ENCODE results near the gene PAQR4.
"Not testable (repeated sequence)": the region's sequence is repeated elsewhere in the genome, so short reads cannot be mapped to it uniquely, and the experiment has no call there.

PAQR4 gene

DNA sequence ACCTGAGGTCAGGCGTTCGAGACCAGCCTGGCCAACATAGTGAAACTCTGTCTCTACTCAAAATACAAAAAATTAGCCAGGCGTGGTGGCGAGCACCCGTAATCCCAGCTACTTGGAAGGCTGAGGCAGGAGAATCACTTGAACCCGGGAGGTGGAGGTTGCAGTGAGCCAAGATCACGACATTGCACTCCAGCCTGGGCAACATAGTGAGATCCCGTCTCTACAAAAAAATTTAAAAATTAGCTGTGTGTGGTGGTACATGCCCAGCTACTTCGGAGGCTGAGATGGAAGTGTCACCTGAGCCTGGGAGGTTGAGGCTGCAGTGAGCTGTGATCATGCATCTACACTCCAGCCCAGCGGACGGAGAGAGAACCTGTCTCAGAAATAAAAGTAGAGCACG, 25.4 kb upstream of the PAQR4 start:
- DNase-seq (ENCODE audit: low read depth in 2 of 3, low spot score in 1 of 3): not testable (repeated sequence)

DNA sequence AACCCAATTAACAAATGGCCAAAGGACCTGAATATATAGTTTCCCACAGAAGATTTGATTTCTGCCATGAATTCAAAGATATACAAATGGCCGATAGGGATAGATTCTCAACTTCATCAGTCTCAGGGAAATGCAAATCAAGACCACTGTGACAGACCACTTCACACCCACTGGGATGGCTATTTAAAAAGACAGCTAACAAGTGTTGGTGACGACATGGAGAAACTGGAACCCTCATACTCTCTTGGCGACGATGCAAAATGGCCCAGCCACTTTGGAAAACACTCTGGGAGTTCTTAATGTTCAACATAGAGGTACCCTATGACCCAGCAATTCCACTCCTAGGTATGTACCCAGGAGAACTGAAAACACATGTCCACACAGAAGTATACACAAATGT, 22.5 kb upstream of the PAQR4 start:
- DNase-seq (ENCODE audit: low read depth in 2 of 3, low spot score in 1 of 3): no peak

DNA sequence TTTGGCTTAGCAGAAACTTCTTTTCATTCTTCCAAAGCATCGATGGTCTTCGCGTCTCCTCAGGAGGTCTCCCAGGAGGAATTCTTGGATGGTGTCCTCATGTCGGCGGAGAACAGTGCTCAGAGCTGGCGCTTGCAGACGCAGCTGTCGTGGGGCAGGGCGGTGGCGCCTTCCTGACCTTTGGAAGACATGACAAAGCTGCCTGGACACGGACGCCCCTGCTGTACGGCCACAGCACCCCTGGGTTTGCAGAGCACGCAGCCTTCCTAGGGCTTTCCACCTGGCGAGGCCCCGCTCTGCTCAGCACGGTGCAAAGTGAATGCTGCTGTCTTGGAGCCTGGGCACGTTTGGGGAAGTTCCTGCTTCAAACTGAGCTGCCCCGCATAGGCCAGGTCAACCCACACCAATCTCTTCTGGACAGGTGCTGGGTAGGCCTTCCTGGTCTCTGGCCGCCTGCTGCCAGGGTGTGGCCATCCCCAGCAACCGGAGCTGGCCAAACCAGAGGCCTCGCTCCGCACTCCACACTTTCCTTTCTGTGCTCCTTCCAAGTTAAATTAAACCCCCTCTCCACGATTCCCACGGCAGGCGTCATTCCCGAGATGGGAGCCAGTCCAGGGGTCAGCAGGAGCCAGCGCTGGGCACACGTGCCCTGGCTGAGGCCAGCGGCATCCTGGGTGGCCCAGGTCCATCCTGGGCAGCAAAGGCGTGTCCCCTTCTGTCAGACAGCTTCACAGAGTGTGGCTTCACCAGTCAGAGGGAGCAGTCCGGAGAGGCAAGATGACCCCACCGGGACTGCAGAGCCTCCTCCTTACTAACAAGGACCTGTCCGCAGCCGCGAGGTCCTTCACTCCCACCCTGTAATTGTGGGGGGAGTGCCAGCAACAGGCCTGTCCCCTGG, 20.1 kb upstream of the PAQR4 start:
- no peak for DNase-seq (ENCODE audit: low read depth in 2 of 3, low spot score in 1 of 3)

DNA sequence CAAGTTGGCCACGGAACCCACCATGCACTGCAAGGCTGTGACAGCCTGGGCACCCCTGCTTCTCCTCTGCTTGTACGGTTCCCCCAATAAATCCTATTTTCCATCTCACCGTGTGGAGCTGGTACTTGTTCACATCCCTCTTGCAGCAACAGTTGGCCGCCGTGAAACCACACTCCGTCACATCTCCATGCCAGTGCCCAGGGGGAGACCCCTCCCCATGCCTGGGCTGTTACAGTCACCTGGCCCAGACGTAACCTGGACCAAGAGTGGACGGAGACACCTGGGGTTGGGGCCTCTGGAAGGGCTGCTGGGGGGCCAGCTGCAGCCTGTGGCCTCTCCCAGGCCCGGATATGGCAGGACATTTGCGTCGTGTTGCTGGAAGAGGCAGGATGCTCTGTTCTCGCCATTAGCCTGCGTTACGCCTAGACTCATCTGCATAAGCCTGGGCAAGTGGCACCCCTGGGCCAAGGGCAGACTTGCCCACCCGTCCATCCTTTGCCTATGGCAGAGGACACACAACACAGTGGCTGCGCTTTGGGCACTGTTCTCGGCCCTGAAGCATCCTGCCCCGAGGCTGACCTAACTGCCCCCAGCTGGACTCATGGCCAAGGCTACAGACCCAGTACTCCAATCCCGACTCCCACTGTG, 19.3 kb upstream of the PAQR4 start:
- no peak for DNase-seq (ENCODE audit: low read depth in 2 of 3, low spot score in 1 of 3)

DNA sequence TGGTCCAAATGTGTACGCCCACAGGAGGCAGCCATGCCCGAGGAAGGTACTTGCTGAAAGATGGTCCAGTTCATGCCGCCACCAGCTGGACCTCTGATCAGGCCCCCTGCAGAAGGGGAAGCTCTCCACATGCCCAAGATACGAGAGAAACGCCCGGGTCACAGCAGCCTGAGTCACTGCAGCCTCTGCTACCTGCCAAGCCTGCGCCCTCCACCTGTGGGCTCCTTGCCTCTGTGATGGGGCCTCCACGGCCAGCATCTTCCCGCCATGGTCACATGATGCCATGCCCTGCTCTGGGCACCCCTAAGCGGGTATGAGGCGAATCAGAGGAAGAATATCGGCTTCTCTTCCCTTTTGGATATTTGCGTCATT, 18.8 kb upstream of the PAQR4 start:
- DNase-seq (ENCODE audit: low read depth in 2 of 3, low spot score in 1 of 3): no peak

DNA sequence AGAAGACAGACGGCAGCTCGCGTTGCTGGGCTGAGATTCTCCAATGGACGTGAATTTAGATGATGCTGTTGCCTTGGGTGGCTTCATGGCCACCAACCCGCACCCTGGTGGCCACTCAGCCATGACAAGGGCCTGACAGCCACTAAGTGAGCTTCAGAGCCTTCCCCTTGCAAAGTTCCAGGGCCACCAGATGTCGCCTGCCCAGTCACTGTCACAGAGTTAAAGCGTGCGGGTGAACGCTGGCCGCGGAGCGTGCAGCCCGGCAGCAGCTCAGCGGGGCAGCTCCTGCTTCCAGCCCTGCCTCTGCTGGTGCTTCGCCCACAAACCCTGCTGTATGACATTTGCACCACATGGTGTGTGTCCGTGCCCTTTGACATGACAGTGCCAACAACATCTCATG, 18.4 kb upstream of the PAQR4 start:
- DNase-seq (ENCODE audit: low read depth in 2 of 3, low spot score in 1 of 3): no peak

DNA sequence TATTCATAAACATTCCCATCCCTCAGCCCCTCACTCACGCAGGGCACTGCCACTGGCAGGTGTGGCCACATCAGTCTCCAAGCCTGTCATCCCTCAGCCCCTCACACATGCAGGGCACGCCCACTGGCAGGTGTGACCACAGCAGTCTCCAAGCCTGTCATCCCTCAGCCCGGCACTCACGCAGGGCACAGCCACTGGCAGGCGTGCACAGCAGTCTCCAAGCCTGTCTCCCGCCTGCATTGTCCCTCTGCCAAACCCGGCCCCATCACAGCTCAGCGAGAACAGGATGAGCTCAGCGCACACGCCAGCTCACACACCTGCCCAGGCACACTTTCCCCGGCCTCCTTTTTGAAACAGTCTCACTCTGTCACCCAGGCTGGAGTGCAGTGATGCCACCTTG, 16.5 kb upstream of the PAQR4 start:
- DNase-seq (ENCODE audit: low read depth in 2 of 3, low spot score in 1 of 3): no peak

DNA sequence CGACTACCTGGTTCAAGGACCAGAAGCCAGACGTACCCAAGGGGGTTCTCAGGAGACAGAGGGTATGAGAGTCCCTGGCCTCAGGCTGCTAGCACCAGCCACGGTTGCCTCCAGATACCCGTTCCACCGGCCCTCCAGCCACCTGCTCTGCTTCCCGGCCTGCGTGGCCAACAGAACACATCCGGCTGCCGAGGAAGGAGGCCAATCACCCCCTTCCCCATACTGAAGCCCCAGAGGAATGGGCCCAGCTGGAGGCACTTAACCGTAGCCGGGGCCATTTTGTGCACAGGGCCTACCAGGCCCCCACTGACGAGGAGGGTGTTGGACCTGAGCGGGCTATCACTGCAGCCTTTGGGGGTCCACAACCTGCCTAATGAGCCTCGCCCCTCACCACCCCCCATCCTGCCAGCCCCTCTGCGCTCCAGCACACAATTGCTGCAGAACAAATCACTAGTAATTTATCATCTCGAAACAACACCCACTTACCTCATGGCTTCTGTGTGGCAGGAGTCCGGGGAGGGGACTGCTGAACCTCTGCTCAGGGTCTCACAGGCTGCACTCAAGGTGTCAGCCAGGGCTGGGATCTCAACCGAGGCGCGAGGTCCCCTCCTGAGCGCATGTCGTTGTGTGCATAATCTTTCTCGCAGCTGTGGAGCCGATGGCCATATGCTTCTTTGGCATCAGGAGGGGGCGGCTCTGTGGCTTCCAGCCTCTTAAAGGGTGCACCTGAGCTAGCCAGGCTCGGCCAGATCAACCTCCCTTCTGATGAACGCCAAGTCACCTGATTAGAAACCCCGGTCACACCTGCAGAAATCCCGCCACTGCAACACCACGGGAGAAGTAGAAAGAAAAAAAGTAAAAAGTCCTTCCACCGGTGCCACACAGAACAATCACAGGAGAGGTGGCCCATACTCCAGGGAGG, 15.2 kb upstream of the PAQR4 start:
- no peak for DNase-seq (ENCODE audit: low read depth in 2 of 3, low spot score in 1 of 3)

DNA sequence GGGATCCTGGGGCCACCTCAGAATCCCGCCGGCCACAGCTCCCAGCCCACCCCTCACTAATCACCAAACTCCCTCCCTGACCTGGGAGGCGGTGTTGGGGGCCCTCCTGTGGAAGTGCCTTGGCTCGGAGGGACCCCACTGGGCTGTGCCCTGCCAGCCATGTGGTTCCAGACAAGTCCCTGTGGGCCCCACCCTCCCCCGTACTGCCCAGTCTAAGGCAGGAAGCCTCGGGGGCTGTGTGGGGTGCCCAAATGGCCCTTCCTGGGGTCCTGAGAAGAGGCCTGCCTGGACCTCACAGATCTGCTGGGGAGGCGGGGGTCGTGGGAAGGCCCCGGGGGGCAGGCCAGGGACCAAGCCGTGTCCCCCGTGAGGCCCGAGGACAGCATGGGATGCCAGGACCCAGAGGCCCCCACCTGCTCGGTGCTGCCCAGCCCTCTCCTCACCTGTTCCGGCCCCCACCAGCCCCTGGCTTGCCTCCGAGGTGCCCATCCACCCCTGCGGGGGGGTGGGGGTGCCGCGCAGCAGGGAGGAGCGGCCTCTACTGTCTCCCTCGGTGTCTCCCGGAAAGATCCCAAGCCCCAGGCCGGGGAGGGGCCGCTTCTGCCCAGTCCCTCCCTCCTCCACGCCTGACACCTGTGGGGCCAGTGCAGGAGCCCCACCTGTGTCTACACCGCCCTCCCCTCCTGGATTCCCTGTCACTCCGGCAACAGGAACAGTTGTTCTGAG, 14.3 kb upstream of the PAQR4 start:
- no peak for DNase-seq (ENCODE audit: low read depth in 2 of 3, low spot score in 1 of 3)

DNA sequence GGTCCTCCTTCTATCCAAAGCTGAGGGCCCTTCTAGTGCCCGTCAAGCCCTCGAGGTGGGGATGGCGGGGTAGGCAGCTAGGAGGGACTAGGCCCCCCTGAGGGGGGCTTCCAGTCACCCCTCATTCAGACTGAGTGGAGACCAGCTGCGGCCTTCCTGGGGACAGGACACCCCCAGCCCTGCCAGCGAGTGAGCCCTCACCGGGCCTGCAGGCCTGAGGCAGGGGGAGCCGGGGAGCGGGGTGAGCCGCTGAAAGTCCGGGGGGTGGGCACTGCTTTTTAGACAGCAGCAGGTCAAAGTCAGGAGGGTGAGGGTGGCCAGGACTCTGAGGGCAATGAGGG, 13.7 kb upstream of the PAQR4 start:
- DNase-seq (ENCODE audit: low read depth in 2 of 3, low spot score in 1 of 3): no peak

DNA sequence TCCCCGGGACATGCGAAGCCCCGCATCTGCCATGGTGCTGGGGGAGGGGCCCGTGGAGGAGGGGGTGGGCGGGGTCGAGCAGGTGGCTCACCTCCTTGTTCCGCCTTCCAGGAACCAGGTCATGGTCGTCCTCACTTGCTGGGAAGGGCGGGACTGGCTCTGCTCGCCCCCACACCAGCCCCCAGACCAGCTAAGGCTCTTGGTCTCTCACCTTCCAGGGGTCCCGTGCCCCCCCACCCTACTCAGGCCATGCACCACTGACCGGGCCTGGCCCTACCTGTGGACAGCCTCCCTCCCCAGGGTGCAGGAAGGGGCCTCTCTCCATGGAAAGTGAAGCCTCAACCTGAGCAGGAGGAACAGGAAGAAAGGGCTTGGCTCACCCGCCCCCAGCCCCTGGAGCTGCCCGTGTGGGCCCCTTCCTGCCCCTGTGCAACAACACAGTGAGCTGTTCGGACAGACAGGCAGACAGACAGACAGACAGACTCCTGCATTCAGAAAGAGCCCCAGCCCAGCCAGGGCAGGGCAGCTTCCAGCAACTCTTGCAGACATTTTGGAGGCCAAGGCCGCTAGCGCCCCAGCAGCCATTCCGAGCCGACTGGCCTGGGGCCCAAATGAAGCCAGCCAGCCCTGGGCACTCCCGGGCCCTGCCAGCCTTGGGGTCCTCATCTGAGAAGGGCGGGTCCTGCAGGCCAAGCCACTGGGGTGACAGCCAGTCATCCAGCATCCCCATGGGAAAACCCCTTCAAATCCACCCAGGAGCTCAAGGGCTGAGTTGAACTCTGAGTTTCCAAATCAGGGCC, 13.2 kb upstream of the PAQR4 start:
- no peak for DNase-seq (ENCODE audit: low read depth in 2 of 3, low spot score in 1 of 3)

DNA sequence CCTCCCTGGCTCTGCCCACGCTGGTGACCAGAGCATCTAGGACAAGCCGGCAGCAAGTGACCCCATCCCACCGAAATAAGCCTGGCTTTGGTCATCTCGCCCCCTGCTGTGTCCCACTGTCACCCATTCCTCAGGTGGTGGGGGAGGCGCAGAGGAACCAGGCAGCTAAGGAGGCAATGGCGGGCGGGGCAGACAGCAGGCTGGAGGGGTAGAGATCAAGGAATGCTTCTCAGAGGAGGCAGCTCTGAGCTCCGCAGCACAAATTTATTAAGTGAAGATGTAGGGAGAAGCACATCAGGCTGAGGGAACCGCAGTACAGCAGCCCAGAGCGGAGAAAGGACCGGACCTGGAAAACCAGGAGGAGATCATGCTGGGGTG, 12.6 kb upstream of the PAQR4 start:
- DNase-seq (ENCODE audit: low read depth in 2 of 3, low spot score in 1 of 3): no peak

DNA sequence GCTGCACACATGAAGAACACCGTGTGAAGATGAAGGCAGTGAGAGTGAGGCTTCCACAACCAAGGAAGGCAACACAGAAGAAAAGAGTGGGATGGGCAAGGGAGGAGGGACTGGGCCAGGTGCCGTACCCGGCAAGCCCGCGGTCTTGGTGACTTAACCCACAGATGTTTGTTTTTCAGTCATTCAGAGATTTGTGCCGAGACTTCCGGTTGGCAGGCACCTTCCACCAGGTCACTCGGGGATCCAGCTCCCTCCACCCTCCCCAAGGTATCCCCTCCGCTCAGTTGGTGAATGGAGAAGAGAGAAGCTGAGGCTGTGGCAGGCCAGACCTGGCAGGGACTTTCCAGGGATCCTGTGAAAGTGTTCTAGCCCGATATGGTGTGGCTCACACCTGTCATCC, 9.9 kb upstream of the PAQR4 start:
- no peak for DNase-seq (ENCODE audit: low read depth in 2 of 3, low spot score in 1 of 3)

DNA sequence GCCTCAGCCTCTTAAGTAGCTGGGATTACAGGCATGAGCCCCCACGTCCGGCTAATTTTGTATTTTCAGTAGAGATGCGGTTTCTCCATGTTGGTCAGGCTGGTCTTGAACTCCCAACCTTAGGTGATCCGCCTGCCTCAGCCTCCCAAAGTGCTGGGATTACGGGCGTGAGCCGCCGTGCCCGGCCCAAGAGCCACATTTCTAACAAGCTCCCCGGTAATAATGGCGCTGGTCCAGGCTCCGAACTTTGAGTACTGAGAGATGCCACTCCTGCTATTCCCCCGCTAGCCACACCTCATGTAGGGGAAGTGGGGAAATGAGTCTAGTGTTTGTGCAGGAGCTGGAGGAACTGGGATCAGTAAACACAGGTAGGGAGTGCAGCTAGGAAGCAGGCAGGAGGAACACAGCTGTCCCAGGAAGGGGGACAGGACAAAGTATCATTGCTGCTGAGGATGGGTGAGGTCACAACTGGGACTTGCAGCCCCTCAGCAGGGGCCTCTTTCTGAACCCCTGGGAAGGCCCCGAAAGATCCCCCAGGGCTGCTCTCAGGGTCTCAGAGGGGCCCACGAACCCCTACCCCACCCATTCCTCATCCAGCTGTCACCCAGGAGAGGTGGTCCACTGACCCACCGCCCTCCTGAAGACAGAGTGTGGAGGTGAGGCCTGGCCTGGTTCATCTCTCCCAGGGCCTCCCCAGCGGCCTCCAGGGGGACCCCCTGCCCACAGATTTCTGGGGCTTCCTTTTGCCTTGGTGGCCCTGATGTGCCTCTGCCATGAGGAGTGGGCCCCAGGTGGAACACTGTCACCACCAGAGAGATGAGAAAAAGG, 8.8 kb upstream of the PAQR4 start:
- no peak for DNase-seq (ENCODE audit: low read depth in 2 of 3, low spot score in 1 of 3)

DNA sequence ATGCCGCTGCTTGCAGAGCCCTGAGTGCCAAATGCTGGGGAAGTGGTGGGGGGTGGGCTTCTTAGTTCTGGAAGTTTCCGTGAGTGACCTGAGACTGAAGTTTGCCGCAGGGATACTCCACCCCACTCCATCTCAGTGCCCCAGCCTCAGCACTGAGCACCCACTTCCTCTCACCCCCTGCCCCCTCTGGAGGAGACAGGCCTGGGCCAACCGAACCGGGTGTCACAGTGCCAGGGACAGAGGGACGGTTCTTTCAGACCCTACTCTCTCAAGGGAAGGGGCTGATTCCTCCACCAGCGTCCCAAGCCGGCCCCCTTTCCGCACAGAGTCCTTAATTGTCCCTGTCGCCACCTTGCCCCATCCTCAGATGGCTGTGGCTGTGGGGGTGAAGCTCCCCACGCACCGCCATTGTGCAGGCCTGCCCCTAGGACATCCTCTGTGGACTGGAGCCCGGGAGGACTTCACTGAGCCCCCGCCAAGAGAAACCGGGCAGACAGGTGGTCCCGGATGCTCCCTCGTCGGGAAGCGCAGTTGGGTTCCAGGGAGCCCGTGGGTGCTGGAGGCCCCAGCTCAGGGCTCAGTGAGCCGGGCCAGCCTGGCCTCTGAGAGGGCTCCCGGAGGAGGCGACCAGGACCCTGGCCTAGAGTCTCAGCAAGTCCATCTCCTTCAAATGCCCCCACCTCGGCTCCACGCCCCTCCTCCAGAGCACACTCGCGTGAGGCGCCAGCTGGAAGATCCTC, 6.6 kb upstream of the PAQR4 start:
- DNase-seq (ENCODE audit: low read depth in 2 of 3, low spot score in 1 of 3): no peak

DNA sequence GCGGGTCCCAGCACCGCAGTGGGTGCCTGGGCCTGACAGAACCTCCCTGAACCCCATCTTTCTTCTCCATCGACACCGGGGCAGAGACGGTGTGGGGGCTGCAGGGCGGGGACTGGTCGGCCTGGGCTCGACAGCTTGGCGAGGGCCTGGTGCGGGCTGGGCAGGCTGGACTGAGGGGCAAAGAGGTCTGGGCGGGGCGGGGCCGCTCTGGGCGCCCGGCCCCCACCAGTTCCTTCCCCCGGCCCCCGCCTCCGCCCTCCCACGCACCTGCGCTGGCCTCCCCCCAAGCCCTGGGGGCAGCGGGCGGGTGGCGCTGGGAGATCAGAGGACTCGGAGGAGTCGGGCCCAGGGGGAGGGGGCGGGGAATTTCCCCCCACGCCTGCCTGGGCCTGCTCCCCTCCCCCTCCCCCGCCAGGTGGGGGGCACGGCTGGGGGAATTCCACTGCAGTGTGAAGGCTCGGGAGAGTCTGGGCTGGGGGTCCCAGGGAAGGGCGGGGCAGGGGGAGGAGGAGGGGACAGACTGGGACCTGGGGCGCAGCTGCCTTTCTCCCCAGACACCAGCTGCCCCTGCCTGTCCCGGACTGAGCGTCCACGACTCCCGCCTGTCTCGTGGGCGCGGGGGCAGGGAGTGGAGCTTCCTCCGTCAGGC, 6.0 kb upstream of the PAQR4 start:
- DNase-seq (ENCODE audit: low read depth in 2 of 3, low spot score in 1 of 3): no peak

DNA sequence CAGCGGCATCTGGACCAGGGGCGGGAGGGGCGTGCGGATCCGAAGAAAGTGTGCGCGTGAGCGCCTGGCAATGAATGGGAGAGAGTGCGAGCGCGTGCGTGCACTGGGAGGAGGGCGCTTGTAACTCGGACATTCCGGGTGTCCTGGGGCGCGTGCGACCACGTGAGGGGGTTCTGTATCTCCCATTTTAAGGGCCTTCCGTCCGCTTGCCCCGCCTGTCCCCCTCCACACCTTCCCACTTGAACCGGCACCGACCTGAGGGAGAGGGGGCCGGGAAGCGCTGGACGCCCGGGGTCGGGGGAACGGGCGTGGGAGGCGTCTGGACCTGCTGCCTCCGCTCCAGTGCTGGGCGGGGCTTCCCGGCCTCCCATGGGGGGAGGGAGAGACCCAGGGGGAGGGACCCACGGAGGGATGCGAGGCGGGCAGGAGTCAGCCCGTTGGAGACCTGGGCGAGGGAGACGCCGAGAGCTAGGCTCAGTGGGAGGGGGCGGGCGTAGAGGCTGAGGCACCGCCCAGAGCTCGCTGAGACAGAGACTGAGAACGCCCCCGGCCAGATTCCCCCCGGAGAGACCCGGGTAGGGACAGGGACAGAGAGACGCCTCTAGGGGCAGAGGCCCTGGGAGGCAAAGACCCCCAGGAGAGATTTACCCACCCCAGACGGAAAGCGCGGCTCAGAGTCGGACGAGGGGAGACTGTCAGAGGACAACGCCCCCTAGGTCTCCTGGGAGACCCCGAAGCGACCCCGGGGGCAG, 5.2 kb upstream of the PAQR4 start, which contains the start of gene KREMEN2:
TSS of gene KREMEN2 (plus strand) at position 553 of the 752 bp plus-strand sequence. CDS start 246 bp downstream, outside the sequence.
- DNase-seq (ENCODE audit: low read depth in 2 of 3, low spot score in 1 of 3): no peak
